ENCODE measurements around the gene FBH1.
"Not testable (repeated sequence)": the region's sequence is repeated elsewhere in the genome, so short reads cannot be mapped to it uniquely, and the experiment has no call there.

Gene FBH1

DNA sequence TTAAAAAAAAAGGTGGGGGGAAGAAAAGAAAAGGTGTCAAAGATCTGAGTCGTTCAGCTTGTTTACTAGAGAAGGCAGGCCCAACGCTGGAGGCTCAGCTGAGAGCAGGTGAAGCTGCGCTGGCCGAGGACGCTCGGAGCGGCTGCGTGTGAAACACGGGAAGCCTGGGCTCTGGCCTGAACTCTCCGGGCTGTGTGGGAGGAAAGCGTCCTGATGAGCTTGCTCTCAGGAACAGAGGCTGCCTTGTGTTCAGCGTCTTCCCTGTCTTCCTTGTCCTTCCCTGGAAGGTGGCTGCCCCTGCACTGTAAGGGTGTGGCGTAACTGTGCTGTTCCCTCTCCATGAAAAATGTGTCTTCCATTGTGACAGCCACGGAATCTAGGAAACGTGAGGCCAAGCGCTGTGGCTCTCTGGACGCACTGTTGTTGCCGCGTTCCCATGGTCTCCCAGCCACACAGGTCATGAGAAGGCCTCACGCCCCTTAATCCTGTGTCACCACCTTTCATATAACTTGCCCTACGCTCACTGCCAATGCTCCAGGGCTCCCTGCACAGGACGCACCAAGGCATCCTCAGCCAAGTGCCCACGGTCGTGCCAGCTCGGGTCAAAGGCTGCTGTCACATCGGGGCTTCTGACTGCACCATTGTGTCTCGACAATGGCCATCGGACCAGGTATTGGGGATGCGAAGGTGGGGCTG is 71.5 kb downstream of the FBH1 start:
- no peak for FAIRE-seq
- TF ChIP-seq, protein P1, sequence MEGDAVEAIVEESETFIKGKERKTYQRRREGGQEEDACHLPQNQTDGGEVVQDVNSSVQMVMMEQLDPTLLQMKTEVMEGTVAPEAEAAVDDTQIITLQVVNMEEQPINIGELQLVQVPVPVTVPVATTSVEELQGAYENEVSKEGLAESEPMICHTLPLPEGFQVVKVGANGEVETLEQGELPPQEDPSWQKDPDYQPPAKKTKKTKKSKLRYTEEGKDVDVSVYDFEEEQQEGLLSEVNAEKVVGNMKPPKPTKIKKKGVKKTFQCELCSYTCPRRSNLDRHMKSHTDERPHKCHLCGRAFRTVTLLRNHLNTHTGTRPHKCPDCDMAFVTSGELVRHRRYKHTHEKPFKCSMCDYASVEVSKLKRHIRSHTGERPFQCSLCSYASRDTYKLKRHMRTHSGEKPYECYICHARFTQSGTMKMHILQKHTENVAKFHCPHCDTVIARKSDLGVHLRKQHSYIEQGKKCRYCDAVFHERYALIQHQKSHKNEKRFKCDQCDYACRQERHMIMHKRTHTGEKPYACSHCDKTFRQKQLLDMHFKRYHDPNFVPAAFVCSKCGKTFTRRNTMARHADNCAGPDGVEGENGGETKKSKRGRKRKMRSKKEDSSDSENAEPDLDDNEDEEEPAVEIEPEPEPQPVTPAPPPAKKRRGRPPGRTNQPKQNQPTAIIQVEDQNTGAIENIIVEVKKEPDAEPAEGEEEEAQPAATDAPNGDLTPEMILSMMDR (IDR thresholded peaks at IDR 0.05; ENCODE audit: insufficient read depth, missing control alignments) = no peak
- DNase-seq (ENCODE audit: insufficient read length, low spot score) = no peak

DNA sequence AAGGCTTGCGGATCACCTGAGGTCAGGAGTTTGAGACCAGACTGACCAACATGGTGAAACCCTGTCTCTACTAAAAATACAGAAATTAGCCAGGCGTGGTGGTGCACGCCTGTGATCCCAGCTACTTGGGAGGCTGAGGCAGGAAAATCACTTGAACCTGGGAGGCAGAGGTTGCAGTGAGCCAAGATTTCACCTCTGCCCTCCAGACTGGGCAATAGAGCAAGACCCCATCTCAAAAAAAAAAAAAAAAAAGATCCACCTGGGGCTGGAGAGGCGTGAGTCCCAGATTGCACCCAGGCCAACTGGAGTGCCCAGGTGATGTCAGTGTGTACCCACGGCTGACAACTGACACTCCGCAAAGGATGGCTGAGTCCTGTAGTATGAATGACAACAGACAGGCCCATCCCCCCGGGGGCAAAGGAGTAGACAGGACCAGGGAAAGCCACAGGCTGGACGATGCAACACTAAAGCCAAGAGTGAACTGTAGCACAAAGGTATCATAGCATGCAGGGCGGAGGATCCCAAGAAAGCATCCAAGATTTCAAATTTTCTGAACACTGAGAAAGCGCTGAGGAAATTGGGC is 72.4 kb downstream of the FBH1 start:
- not testable (repeated sequence) for DNase-seq (ENCODE audit: insufficient read length, low spot score); FAIRE-seq

DNA sequence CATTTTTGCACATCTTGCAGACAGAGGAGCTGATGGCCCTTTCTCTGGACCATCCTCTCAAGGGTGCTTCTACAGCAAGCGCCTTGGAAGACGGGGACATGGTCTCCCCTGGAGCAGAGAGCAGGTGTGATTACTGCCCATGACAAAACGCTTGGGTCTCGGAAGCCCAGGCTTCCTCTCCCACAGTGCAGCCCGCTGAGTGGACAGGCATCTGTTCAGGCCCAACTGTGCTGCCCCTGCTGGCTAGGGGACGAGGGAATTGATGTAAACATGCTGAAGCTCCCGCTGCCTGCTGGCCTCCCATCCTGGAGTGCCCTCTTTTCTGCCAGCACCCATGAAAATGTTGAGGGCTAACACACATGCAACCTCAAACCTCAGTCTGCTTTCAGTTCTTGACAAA is 73.0 kb downstream of the FBH1 start:
- FAIRE-seq (no peak), DNase-seq (ENCODE audit: insufficient read length, low spot score) (no peak)
- TF ChIP-seq, protein P1 (IDR thresholded peaks at IDR 0.05; ENCODE audit: insufficient read depth, missing control alignments) = no peak

DNA sequence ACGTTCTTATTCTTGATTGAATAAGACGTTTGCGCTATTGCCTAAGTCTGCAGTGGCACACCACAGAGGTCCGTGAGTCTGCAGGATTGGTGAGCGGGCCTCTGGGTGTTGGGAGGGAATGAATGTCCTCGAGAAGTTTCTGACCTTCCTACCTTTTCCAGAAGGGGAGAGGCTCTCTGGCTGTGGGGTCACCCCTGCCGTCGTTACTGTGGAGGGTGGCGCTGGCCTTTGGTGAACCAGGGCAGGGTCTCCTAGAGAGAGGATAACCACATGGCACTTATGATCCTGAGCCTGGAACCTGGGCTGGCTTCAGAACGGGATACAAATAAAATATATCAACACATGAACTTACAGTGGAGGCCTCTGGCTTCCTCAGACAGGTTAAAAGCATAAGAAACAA is 73.5 kb downstream of the FBH1 start:
- TF ChIP-seq, protein P1 (IDR thresholded peaks at IDR 0.05; ENCODE audit: insufficient read depth, missing control alignments) = no peak
- no peak for FAIRE-seq
- no peak for DNase-seq (ENCODE audit: insufficient read length, low spot score)

DNA sequence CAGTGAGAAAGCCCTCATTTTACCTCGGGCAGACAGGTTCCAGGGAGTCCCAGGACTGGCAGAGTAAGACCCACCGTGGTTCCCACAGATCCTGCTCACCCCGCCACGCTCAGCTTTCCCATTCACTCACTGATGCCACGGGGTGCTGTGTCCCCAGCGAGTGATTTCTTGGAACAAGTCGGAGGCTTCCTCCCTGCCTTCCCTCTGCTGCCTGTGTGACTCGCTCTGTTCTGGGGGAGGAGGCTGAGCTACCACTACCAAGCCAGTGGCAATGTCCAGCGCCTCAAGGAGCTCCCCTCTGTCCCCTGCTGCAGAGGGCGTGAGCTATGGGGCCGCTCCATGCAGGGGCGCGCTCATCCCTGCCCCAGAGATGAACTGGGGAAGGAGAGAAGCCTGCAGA is 74.7 kb downstream of the FBH1 start:
- TF ChIP-seq, protein P1 (IDR thresholded peaks at IDR 0.05; ENCODE audit: insufficient read depth, missing control alignments) = no peak
- FAIRE-seq (no peak), DNase-seq (ENCODE audit: insufficient read length, low spot score) (no peak)

DNA sequence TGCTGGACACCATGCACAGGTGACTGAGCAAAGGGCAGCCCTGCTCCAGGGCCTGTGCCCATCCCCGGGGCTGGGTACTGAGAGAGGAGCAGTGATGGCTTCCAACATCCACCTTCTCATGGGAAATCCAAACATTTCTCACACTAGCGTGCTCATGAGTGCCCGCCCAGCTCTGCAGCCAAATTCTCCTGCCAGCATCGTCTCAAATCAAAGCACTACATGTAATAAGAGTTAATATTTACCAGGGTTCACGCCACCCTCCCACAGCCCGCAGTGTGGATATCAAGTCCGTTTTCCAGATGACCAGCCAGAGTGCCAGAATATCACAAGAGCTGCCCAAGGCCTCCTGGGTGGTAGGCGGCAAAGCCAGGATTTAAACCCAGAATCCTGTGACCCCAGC is 75.2 kb downstream of the FBH1 start:
- DNase-seq (ENCODE audit: insufficient read length, low spot score) = no peak
- no peak for FAIRE-seq
- TF ChIP-seq, protein P1 (IDR thresholded peaks at IDR 0.05; ENCODE audit: insufficient read depth, missing control alignments) = no peak

DNA sequence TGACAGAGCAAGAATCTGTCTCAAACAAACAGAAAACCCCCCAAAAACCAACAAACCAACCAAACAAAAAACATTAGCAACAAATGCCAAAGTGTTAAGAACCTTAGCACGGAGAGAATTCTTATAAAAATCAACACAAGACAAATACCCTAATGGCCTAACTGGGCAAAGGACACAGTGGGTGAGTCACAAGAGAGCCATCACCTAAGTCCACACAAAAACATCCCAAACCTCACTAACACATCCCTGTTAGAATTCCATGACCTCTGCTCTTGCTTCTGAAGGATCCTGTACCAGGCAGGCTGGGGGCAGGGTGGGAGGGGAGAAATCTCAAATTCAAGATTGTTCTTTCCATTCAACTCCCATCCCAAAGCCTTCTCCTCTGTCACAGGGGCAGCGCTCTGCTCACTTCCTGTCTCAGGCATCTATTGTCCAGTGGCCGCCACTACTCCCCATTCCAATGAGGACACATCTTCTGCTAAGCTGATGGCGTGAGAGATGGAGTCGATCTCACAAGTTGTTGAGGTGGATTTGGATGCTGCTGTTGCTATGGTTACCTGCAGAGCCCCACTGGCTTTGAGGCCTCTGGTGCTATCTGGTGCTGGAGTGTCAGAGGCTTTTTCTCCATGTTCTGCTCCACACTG is 78.1 kb downstream of the FBH1 start:
- FAIRE-seq (no peak), DNase-seq (ENCODE audit: insufficient read length, low spot score) (no peak)
- TF ChIP-seq, protein P1 (IDR thresholded peaks at IDR 0.05; ENCODE audit: insufficient read depth, missing control alignments) = no peak
